ENCODE results near the gene NR1D2. TPM values are rescaled to one million over a fixed set of nuclear protein-coding genes. Genes with fewer than 3 reads are reported as not detected.

NR1D2 gene
- total RNA-seq, 1 donor from 2014 or later: 17.2 TPM

- Mint-ChIP-seq H3K36me3 (ENCODE audit: low read depth, unreplicated experiment) (no peaks in the 10 kb centered on the region), H3K27me3 (ENCODE audit: unreplicated experiment) (no peaks in the 10 kb centered on the region), H3K4me1 (ENCODE audit: unreplicated experiment) (no peaks in the 10 kb centered on the region), H3K9me3 (ENCODE audit: unreplicated experiment) (no peaks in the 10 kb centered on the region), H3K27ac (ENCODE audit: unreplicated experiment) (no peak overlapping the region), H3K4me3 (ENCODE audit: unreplicated experiment) (no peak overlapping the region)
- DNase-seq (ENCODE audit: low spot score): no peak
- TF ChIP-seq, protein P1, sequence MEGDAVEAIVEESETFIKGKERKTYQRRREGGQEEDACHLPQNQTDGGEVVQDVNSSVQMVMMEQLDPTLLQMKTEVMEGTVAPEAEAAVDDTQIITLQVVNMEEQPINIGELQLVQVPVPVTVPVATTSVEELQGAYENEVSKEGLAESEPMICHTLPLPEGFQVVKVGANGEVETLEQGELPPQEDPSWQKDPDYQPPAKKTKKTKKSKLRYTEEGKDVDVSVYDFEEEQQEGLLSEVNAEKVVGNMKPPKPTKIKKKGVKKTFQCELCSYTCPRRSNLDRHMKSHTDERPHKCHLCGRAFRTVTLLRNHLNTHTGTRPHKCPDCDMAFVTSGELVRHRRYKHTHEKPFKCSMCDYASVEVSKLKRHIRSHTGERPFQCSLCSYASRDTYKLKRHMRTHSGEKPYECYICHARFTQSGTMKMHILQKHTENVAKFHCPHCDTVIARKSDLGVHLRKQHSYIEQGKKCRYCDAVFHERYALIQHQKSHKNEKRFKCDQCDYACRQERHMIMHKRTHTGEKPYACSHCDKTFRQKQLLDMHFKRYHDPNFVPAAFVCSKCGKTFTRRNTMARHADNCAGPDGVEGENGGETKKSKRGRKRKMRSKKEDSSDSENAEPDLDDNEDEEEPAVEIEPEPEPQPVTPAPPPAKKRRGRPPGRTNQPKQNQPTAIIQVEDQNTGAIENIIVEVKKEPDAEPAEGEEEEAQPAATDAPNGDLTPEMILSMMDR (IDR thresholded peaks at IDR 0.05; ENCODE audit: unreplicated experiment): no peak
Observed at GRCh38 chr3:23953523-23953922, 8.4 kb downstream of the NR1D2 start.

- no peaks in the 10 kb centered on the region for H3K27me3 Mint-ChIP-seq (ENCODE audit: unreplicated experiment)
- no peak overlapping the region for H3K27ac Mint-ChIP-seq (ENCODE audit: unreplicated experiment)
- H3K4me1 Mint-ChIP-seq (ENCODE audit: unreplicated experiment): no peaks in the 10 kb centered on the region
- no peak for DNase-seq (ENCODE audit: low spot score)
- H3K9me3 Mint-ChIP-seq (ENCODE audit: unreplicated experiment): no peaks in the 10 kb centered on the region
- TF ChIP-seq, protein P1 (IDR thresholded peaks at IDR 0.05; ENCODE audit: unreplicated experiment): no peak
- H3K36me3 Mint-ChIP-seq (ENCODE audit: low read depth, unreplicated experiment): no peaks in the 10 kb centered on the region
- no peak overlapping the region for H3K4me3 Mint-ChIP-seq (ENCODE audit: unreplicated experiment)
Observed at GRCh38 chr3:23954144-23954543, 9.1 kb downstream of the NR1D2 start.

- Mint-ChIP-seq H3K4me3 (ENCODE audit: unreplicated experiment) (no peak overlapping the region), H3K27me3 (ENCODE audit: unreplicated experiment) (peaks cover 3% of the 10 kb centered on the region), H3K27ac (ENCODE audit: unreplicated experiment) (no peak overlapping the region), H3K4me1 (ENCODE audit: unreplicated experiment) (no peaks in the 10 kb centered on the region), H3K9me3 (ENCODE audit: unreplicated experiment) (no peaks in the 10 kb centered on the region), H3K36me3 (ENCODE audit: low read depth, unreplicated experiment) (no peaks in the 10 kb centered on the region)
- TF ChIP-seq, protein P1 (IDR thresholded peaks at IDR 0.05; ENCODE audit: unreplicated experiment): no peak
- DNase-seq (ENCODE audit: low spot score): no peak
Observed at GRCh38 chr3:23956701-23957100, 11.6 kb downstream of the NR1D2 start.

DNA sequence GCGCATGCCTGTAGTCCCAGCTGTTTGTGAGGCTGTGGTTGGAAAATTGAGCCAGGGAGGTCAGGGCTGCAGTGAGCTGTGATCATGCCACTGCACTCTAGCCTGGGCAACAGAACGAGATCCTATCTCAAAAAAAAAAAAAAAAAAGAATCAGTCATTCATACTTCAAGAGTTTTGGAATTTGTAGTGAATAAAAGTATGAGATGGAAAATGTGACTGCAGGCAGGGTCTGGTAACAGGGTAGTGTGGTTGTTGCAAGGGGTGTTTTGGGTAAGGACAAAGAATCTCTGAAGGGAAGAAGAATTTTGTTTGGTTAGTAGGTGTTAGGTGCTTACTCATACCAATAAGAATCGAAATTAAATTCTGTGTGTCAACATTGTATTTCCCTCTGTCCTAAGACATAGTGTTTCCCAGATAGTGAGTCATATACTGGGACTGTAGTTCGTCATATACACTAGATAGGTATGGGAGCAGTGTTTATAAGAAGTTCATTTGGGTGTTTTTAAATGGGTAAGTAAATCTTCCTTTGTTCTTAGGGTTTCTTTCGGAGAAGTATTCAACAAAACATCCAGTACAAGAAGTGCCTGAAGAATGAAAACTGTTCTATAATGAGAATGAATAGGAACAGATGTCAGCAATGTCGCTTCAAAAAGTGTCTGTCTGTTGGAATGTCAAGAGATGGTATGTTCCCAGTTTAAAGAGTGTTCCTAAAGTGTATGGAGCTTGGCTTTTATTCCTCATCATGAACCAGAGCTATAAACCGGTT lies 14.2 kb downstream of the NR1D2 start:
- Mint-ChIP-seq H3K4me1 (ENCODE audit: unreplicated experiment) (no peaks in the 10 kb centered on the region), H3K36me3 (ENCODE audit: low read depth, unreplicated experiment) (no peaks in the 10 kb centered on the region), H3K27me3 (ENCODE audit: unreplicated experiment) (peaks cover 3% of the 10 kb centered on the region), H3K27ac (ENCODE audit: unreplicated experiment) (no peak overlapping the region), H3K9me3 (ENCODE audit: unreplicated experiment) (no peaks in the 10 kb centered on the region), H3K4me3 (ENCODE audit: unreplicated experiment) (no peak overlapping the region)
- no peak for DNase-seq (ENCODE audit: low spot score)
- TF ChIP-seq, protein P1 (IDR thresholded peaks at IDR 0.05; ENCODE audit: unreplicated experiment): no peak

- H3K27me3 Mint-ChIP-seq (ENCODE audit: unreplicated experiment): peaks cover 3% of the 10 kb centered on the region
- H3K27ac Mint-ChIP-seq (ENCODE audit: unreplicated experiment): no peak overlapping the region
- no peak for DNase-seq (ENCODE audit: low spot score)
- H3K4me1 Mint-ChIP-seq (ENCODE audit: unreplicated experiment): no peaks in the 10 kb centered on the region
- peaks cover 4% of the 10 kb centered on the region for H3K36me3 Mint-ChIP-seq (ENCODE audit: low read depth, unreplicated experiment)
- no peaks in the 10 kb centered on the region for H3K9me3 Mint-ChIP-seq (ENCODE audit: unreplicated experiment)
- no peak overlapping the region for H3K4me3 Mint-ChIP-seq (ENCODE audit: unreplicated experiment)
- TF ChIP-seq, protein P1 (IDR thresholded peaks at IDR 0.05; ENCODE audit: unreplicated experiment): no peak
Observed at GRCh38 chr3:23960649-23961048, 15.6 kb downstream of the NR1D2 start.
